DMS153 (cell line): ENCODE results near the gene ZNF318.
"Not testable (repeated sequence)": the region's sequence is repeated elsewhere in the genome, so short reads cannot be mapped to it uniquely, and the experiment has no call there.

Experiments
- DNase-seq: peaks from one replicate; lab custom pipeline; 2025; lab: John Stamatoyannopoulos, UW

ZNF318 gene

GRCh38 chr6:43369174-43370002 lies at the start of gene ZNF318:
ZNF318 (minus strand) TSS chr6:43369647; CDS start chr6:43369365, 282 bp downstream.
- DNase-seq, result peak; percentile 95

GRCh38 chr6:43416935-43417334 lies 47.5 kb upstream of the ZNF318 start:
- no peak for DNase-seq

- DNase-seq, result not testable (repeated sequence)
These were observed 45.8 kb upstream of the ZNF318 start for GRCh38 chr6:43415275-43415674.

GRCh38 chr6:43413002-43413401 lies 43.6 kb upstream of the ZNF318 start:
- DNase-seq, result no peak

- no peak for DNase-seq
These were observed 43.1 kb upstream of the ZNF318 start for GRCh38 chr6:43412541-43412940.

- not testable (repeated sequence) for DNase-seq
These were observed 41.3 kb upstream of the ZNF318 start for GRCh38 chr6:43410776-43411175.

- no peak for DNase-seq
These were observed 38.8 kb upstream of the ZNF318 start for GRCh38 chr6:43408259-43408658.

- DNase-seq, result no peak
These were observed 37.8 kb upstream of the ZNF318 start for GRCh38 chr6:43407296-43407695.

- DNase-seq, result no peak
These were observed 35.9 kb upstream of the ZNF318 start for GRCh38 chr6:43405354-43405753.

GRCh38 chr6:43402820-43403219 lies 33.4 kb upstream of the ZNF318 start:
- DNase-seq, result no peak

- no peak for DNase-seq
These were observed 32.3 kb upstream of the ZNF318 start for GRCh38 chr6:43401730-43402129.

- DNase-seq, result no peak
These were observed 30.6 kb upstream of the ZNF318 start for GRCh38 chr6:43399932-43400487.

- DNase-seq, result peak; percentile 89
These were observed 27.1 kb upstream of the ZNF318 start for GRCh38 chr6:43396408-43397149.

GRCh38 chr6:43395776-43396175 lies 26.3 kb upstream of the ZNF318 start:
- no peak for DNase-seq

- no peak for DNase-seq
These were observed 25.5 kb upstream of the ZNF318 start for GRCh38 chr6:43394982-43395381.

- DNase-seq, result no peak
These were observed 24.2 kb upstream of the ZNF318 start for GRCh38 chr6:43393602-43394001.

GRCh38 chr6:43393133-43393532 lies 23.7 kb upstream of the ZNF318 start:
- not testable (repeated sequence) for DNase-seq

GRCh38 chr6:43391440-43392031 lies 22.1 kb upstream of the ZNF318 start:
- no peak for DNase-seq

- DNase-seq, result not testable (repeated sequence)
These were observed 21.4 kb upstream of the ZNF318 start for GRCh38 chr6:43390753-43391439.

GRCh38 chr6:43389730-43390295 lies 20.4 kb upstream of the ZNF318 start:
- no peak for DNase-seq

- no peak for DNase-seq
These were observed 17.0 kb upstream of the ZNF318 start for GRCh38 chr6:43386492-43386891.
